CD4-positive, alpha-beta memory T cell (primary cell): ENCODE data around the gene PSMG3. TPM values are rescaled to one million over a fixed set of nuclear protein-coding genes. Genes with fewer than 3 reads are reported as not detected.

Source experiments
- CTCF ChIA-PET: fragments of 350-600 bp; sonication (Branson Sonifier 250); formaldehyde crosslinking; loops from one replicate; lab custom pipeline; 2021; ENCODE audit warnings: inconsistent platforms; ENCODE audit not compliant: partially characterized antibody; lab: Charles Lee
- POLR2A ChIA-PET: fragments of 350-600 bp; sonication (Branson Sonifier 250); formaldehyde crosslinking; loops from one replicate; lab custom pipeline; 2021; ENCODE audit not compliant: partially characterized antibody; lab: Charles Lee
- DNase-seq, 5 donors: peaks; one replicate each; pipeline versions ENCODE4 v3.0.0 to v3.0.0-alpha.2; 2020 to 2022; ENCODE audit warnings: mixed read lengths in 1 of 5
- H3K27ac ChIP-seq: one replicate; pipeline ENCODE4 v1.7.0; 2013; ENCODE audit warnings: low read depth, low read length
- H3K27me3 ChIP-seq: 2 replicates; pipeline ENCODE4 v1.7.0; 2013; ENCODE audit warnings: mild to moderate bottlenecking, low read length, moderate library complexity; ENCODE audit not compliant: insufficient read depth
- H3K36me3 ChIP-seq: 2 replicates; pipeline ENCODE4 v1.7.0; 2013; ENCODE audit warnings: mild to moderate bottlenecking, low read length, moderate library complexity; ENCODE audit not compliant: insufficient read depth
- H3K4me1 ChIP-seq: 2 replicates; pipeline ENCODE4 v1.7.0; 2013; ENCODE audit warnings: mild to moderate bottlenecking, low read length, moderate library complexity; ENCODE audit not compliant: insufficient read depth
- H3K4me3 ChIP-seq, 2 donors: one replicate each; pipeline ENCODE4 v1.7.0; 2013; ENCODE audit warnings: low read length in 2 of 2, mild to moderate bottlenecking in 1 of 2
- H3K9me3 ChIP-seq, 2 donors: one replicate each; pipeline ENCODE4 v1.7.0; 2013; ENCODE audit warnings: low read length in 2 of 2, control low read depth in 1 of 2; ENCODE audit not compliant: control insufficient read depth in 1 of 2
- H3K27ac Mint-ChIP-seq, 7 donors: one replicate each; pipeline ENCODE4 v1.8.0; 2020 to 2021; ENCODE audit warnings: mixed read lengths in 7 of 7, mild to moderate bottlenecking in 6 of 7, inconsistent platforms in 3 of 7, moderate library complexity in 3 of 7
- H3K27me3 Mint-ChIP-seq, 2 donors: one replicate each; pipeline ENCODE4 v1.8.0; 2020 to 2021; ENCODE audit warnings: mixed read lengths in 2 of 2
- H3K36me3 Mint-ChIP-seq, 2 donors: one replicate each; pipeline ENCODE4 v1.8.0; 2020 to 2021; ENCODE audit warnings: mixed read lengths in 2 of 2, inconsistent platforms in 1 of 2, mild to moderate bottlenecking in 1 of 2
- H3K4me1 Mint-ChIP-seq, 4 donors: one replicate each; pipeline ENCODE4 v1.8.0; 2020 to 2021; ENCODE audit warnings: mixed read lengths in 4 of 4, mild to moderate bottlenecking in 1 of 4
- H3K4me3 Mint-ChIP-seq, 8 donors: one replicate each; pipeline ENCODE4 v1.8.0; 2020 to 2021; ENCODE audit warnings: mixed read lengths in 8 of 8, mild to moderate bottlenecking in 7 of 8, moderate library complexity in 6 of 8, inconsistent platforms in 3 of 8
- H3K9me3 Mint-ChIP-seq, 8 donors: one replicate each; pipeline ENCODE4 v1.8.0; 2020 to 2021; ENCODE audit warnings: mixed read lengths in 8 of 8, mild to moderate bottlenecking in 5 of 8, inconsistent platforms in 3 of 8, moderate library complexity in 1 of 8
- intact Hi-C: fragments of 100-400 bp; cut with micrococcal nuclease; formaldehyde crosslinking; loops from one replicate; pipeline ENCODE4 v1.15.1; 2023
- polyA plus RNA-seq, 2 donors: library from polyadenylated mRNA; unstranded; fragments of 300-500 nt; fragmentation: Illumina TruSeq; gene quantifications; one replicate each; pipeline ENCODE4 v1.2.3, GENCODE V29; 2021
- total RNA-seq, 2 experiments: library from RNA; stranded (reverse); gene quantifications; one replicate each; pipeline ENCODE4 v1.2.3, GENCODE V29; 2021

Gene PSMG3
- total and polyA plus RNA-seq, 4 experiments from 2014 or later = 19.3 to 50.2 (median 30.9) TPM

- H3K27me3 Mint-ChIP-seq = no peaks in the 10 kb centered on the region
- POLR2A ChIA-PET = interaction anchor here (1.0 kb wide), 1 partner anchor 32 kb away, joined by 7 read pairs; the partner anchor contains the start of gene PSMG3
- peak overlapping the region in 2 of 7 donors; percentile 30 to 41 for H3K27ac Mint-ChIP-seq
- Histone ChIP-seq H3K4me3 (no peak overlapping the region), H3K9me3 (no peaks in the 10 kb centered on the region), H3K4me1 (peaks cover 9% of the 10 kb centered on the region), H3K36me3 (peaks cover 18% of the 10 kb centered on the region), H3K27me3 (no peaks in the 10 kb centered on the region), H3K27ac (no peak overlapping the region)
- intact Hi-C loops = no loop called here
- peaks cover 14 to 29% of the 10 kb centered on the region in 2 donors for H3K36me3 Mint-ChIP-seq
- CTCF ChIA-PET = no interaction called here
- H3K9me3 Mint-ChIP-seq = no peaks in the 10 kb centered on the region
- peak in 1 of 5 donors; percentile 35 for DNase-seq
- no peak overlapping the region for H3K4me3 Mint-ChIP-seq
- H3K4me1 Mint-ChIP-seq = peaks cover 2 to 18% (median 3%) of the 10 kb centered on the region in 4 donors
Observed at GRCh38 chr7:1538544-1539180, 31.2 kb downstream of the PSMG3 start.

- Mint-ChIP-seq H3K27me3 (no peaks in the 10 kb centered on the region), H3K9me3 (no peaks in the 10 kb centered on the region), H3K27ac (peak overlapping the region in 1 of 7 donors; percentile 82), H3K4me3 (peak overlapping the region in 1 of 8 donors; percentile 4), H3K36me3 (peaks cover 14 to 34% of the 10 kb centered on the region in 2 donors), H3K4me1 (peaks cover 8 to 27% (median 12%) of the 10 kb centered on the region in 4 donors)
- DNase-seq = peak in 1 of 5 donors; percentile 27
- H3K27ac ChIP-seq = no peak overlapping the region
- H3K4me3 ChIP-seq = no peak overlapping the region
- POLR2A ChIA-PET = no interaction called here
- intact Hi-C loops = no loop called here
- no peaks in the 10 kb centered on the region for H3K9me3 ChIP-seq
- peaks cover 18% of the 10 kb centered on the region for H3K36me3 ChIP-seq
- CTCF ChIA-PET = no interaction called here
- H3K4me1 ChIP-seq = peaks cover 17% of the 10 kb centered on the region
- H3K27me3 ChIP-seq = no peaks in the 10 kb centered on the region
Observed at GRCh38 chr7:1537535-1538412, 32.1 kb downstream of the PSMG3 start.

- H3K27me3 ChIP-seq = no peaks in the 10 kb centered on the region
- no peaks in the 10 kb centered on the region for H3K9me3 Mint-ChIP-seq
- peaks cover 9 to 31% of the 10 kb centered on the region in 2 donors for H3K36me3 Mint-ChIP-seq
- peaks cover 8 to 35% (median 19%) of the 10 kb centered on the region in 4 donors for H3K4me1 Mint-ChIP-seq
- POLR2A ChIA-PET = interaction anchor here (0.8 kb wide), 1 partner anchor 18 kb away, joined by 3 read pairs; no protein-coding TSS in a partner anchor
- peaks cover 26% of the 10 kb centered on the region for H3K4me1 ChIP-seq
- H3K36me3 ChIP-seq = peaks cover 18% of the 10 kb centered on the region
- intact Hi-C loops = no loop called here
- CTCF ChIA-PET = no interaction called here
- peak in 1 of 5 donors; percentile 9 for DNase-seq
- no peak overlapping the region for H3K4me3 ChIP-seq
- no peaks in the 10 kb centered on the region for H3K9me3 ChIP-seq
- no peaks in the 10 kb centered on the region for H3K27me3 Mint-ChIP-seq
- peak overlapping the region in 1 of 8 donors; percentile 50 for H3K4me3 Mint-ChIP-seq
- peak overlapping the region in 2 of 7 donors; percentile 11 to 57 for H3K27ac Mint-ChIP-seq
- H3K27ac ChIP-seq = no peak overlapping the region
Observed at GRCh38 chr7:1536743-1537534, 32.9 kb downstream of the PSMG3 start.

GRCh38 chr7:1536455-1536742 lies 33.4 kb downstream of the PSMG3 start:
- Mint-ChIP-seq H3K4me3 (peak overlapping the region in 1 of 8 donors; percentile 50), H3K36me3 (peaks cover 8 to 33% of the 10 kb centered on the region in 2 donors), H3K27ac (peak overlapping the region in 3 of 7 donors; percentile 11 to 57 (median 13)), H3K9me3 (no peaks in the 10 kb centered on the region), H3K4me1 (peaks cover 12 to 41% (median 23%) of the 10 kb centered on the region in 4 donors), H3K27me3 (no peaks in the 10 kb centered on the region)
- intact Hi-C loops = no loop called here
- H3K4me3 ChIP-seq = no peak overlapping the region
- peaks cover 18% of the 10 kb centered on the region for H3K36me3 ChIP-seq
- DNase-seq = peak in 1 of 5 donors; percentile 7
- CTCF ChIA-PET = no interaction called here
- H3K27ac ChIP-seq = no peak overlapping the region
- H3K27me3 ChIP-seq = no peaks in the 10 kb centered on the region
- no peaks in the 10 kb centered on the region for H3K9me3 ChIP-seq
- POLR2A ChIA-PET = interaction anchor here (0.8 kb wide), 1 partner anchor 19 kb away, joined by 3 read pairs; no protein-coding TSS in a partner anchor
- H3K4me1 ChIP-seq = peaks cover 31% of the 10 kb centered on the region

- Histone ChIP-seq H3K27me3 (no peaks in the 10 kb centered on the region), H3K4me1 (peaks cover 32% of the 10 kb centered on the region), H3K36me3 (peaks cover 16% of the 10 kb centered on the region), H3K9me3 (no peaks in the 10 kb centered on the region), H3K4me3 (no peak overlapping the region), H3K27ac (no peak overlapping the region)
- peak in 1 of 5 donors; percentile 24 for DNase-seq
- H3K36me3 Mint-ChIP-seq = peaks cover 4 to 30% of the 10 kb centered on the region in 2 donors
- H3K27ac Mint-ChIP-seq = peak overlapping the region in 2 of 7 donors; percentile 13 to 29
- H3K9me3 Mint-ChIP-seq = no peaks in the 10 kb centered on the region
- no peak overlapping the region for H3K4me3 Mint-ChIP-seq
- H3K4me1 Mint-ChIP-seq = peaks cover 12 to 42% (median 24%) of the 10 kb centered on the region in 4 donors
- ChIA-PET POLR2A (interaction anchor here (0.8 kb wide), 1 partner anchor 19 kb away, joined by 3 read pairs; no protein-coding TSS in a partner anchor), CTCF (no interaction called here)
- intact Hi-C loops = no loop called here
- H3K27me3 Mint-ChIP-seq = no peaks in the 10 kb centered on the region
Observed at GRCh38 chr7:1535701-1536454, 34.0 kb downstream of the PSMG3 start.

- H3K27ac Mint-ChIP-seq = peak overlapping the region in 1 of 7 donors; percentile 98
- peak in 1 of 5 donors; percentile 20 for DNase-seq
- peaks cover 4 to 30% of the 10 kb centered on the region in 2 donors for H3K36me3 Mint-ChIP-seq
- peaks cover 35% of the 10 kb centered on the region for H3K4me1 ChIP-seq
- POLR2A ChIA-PET = no interaction called here
- no peak overlapping the region for H3K4me3 ChIP-seq
- peaks cover 0 to under 1% (median 0%) of the 10 kb centered on the region in 8 donors for H3K9me3 Mint-ChIP-seq
- no peaks in the 10 kb centered on the region for H3K9me3 ChIP-seq
- peaks cover 11% of the 10 kb centered on the region for H3K36me3 ChIP-seq
- no peak overlapping the region for H3K4me3 Mint-ChIP-seq
- CTCF ChIA-PET = no interaction called here
- no peak overlapping the region for H3K27ac ChIP-seq
- intact Hi-C loops = no loop called here
- H3K27me3 ChIP-seq = no peaks in the 10 kb centered on the region
- no peaks in the 10 kb centered on the region for H3K27me3 Mint-ChIP-seq
- H3K4me1 Mint-ChIP-seq = peaks cover 12 to 42% (median 25%) of the 10 kb centered on the region in 4 donors
Observed at GRCh38 chr7:1535100-1535458, 34.8 kb downstream of the PSMG3 start.
